GM12865 (cell line): Measurements from ENCODE around the gene OCRL.

Source experiments
- DNase-seq: peaks from one replicate; pipeline ENCODE4 v3.0.0; 2010; ENCODE audit warnings: low read depth
- H3K4me3 ChIP-seq: 2 replicates; pipeline ENCODE4 v1.5.1; 2011; ENCODE audit warnings: mild to moderate bottlenecking, low read depth, low read length, control low read depth
- TF ChIP-seq, protein P1 (sequence below): IDR thresholded peaks from 2 replicates; pipeline ENCODE4 v1.5.1; 2011; ENCODE audit warnings: low read length, control low read depth, low read depth, inconsistent platforms; ENCODE audit not compliant: insufficient read depth; ENCODE audit errors: missing control alignments

OCRL gene

DNA sequence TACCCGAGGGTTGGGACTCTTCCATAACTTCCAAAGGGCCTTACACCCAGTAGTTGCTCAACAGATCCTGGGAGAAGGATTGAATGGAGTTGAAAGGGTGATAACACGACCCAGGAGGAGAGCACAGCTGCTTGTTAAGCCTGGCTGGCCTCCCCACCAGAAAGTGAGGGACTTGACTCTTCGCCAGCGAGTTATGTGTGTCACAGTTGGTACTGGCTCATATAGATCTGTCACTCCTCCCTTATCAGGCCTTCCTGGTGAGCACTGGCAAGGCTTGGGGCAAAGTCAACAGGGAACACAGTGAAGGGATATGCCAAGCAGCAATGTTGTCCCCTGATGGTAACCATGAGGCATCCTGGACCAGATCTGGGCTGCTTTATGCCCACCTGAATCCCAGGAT, 78.9 kb downstream of the OCRL start:
- DNase-seq = no peak
- H3K4me3 ChIP-seq = no peak overlapping the region
- TF ChIP-seq, protein P1, sequence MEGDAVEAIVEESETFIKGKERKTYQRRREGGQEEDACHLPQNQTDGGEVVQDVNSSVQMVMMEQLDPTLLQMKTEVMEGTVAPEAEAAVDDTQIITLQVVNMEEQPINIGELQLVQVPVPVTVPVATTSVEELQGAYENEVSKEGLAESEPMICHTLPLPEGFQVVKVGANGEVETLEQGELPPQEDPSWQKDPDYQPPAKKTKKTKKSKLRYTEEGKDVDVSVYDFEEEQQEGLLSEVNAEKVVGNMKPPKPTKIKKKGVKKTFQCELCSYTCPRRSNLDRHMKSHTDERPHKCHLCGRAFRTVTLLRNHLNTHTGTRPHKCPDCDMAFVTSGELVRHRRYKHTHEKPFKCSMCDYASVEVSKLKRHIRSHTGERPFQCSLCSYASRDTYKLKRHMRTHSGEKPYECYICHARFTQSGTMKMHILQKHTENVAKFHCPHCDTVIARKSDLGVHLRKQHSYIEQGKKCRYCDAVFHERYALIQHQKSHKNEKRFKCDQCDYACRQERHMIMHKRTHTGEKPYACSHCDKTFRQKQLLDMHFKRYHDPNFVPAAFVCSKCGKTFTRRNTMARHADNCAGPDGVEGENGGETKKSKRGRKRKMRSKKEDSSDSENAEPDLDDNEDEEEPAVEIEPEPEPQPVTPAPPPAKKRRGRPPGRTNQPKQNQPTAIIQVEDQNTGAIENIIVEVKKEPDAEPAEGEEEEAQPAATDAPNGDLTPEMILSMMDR = no peak

DNA sequence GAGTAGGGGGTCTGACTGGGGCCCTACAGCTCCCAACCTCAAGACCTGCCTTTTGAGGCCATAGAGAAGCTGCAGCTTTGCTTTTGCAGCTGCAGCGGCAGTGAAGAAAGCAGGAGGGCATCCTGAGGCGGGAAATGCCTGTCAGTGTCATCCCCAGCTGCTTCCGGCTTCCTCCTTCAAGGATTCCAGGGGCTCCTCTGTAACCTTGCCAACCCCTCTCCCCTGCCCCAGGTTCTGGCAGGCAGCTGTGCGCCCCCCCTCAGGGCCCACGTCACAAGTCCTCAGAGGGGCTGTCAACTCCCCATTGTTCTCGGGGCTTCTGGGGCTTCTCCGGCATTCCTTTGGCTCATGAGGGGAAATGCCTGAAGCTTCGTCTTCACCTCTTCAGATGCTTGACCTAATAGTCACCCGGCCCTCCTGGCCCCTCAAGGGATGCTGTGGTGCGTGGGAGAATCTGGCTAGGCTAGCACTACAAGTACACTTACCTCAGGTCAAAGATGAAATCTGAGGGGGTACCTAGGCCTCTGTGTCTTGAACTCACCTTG, 82.8 kb downstream of the OCRL start:
- no peak for DNase-seq
- no peak overlapping the region for H3K4me3 ChIP-seq
- TF ChIP-seq, protein P1 = no peak

DNA sequence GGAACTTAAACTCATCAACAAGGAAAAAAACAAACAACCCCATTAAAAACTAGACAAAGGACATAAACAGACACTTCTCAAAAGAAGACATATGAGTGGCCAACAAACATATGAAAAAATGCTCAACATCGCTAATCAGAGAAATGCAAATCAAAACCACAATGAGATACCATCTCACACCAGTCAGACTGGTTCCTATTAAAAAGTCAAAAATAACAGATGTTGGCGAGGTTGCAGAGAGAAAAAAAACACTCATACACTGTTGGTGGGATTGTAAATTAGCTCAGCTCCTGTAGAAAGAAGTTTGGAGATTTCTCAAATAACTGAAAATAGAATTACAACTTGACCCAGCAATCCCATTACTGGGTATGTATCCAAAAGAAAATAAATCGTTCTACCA, 86.0 kb downstream of the OCRL start:
- TF ChIP-seq, protein P1 = no peak
- no peak for DNase-seq
- H3K4me3 ChIP-seq = no peak overlapping the region

DNA sequence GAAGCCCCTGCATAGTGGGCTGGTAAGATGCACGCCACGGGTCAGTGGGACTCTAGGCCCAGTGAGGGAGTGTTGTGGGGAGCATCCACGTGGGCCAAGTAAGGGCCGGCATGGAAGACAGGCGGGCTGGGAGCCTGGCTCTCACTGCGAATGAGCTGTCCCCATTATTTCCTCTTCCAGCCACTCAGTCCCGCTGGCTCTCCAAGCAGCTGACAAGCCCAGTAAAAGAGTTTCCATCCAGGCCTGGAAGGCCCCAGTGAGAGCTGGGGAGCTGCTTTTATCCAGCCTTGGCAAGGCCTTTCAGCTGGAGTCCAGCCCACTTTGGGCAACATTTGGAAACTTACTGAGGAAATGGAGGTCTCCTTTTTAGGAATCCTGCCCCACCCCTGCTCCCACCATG, 89.8 kb downstream of the OCRL start:
- TF ChIP-seq, protein P1 = no peak
- no peak overlapping the region for H3K4me3 ChIP-seq

DNA sequence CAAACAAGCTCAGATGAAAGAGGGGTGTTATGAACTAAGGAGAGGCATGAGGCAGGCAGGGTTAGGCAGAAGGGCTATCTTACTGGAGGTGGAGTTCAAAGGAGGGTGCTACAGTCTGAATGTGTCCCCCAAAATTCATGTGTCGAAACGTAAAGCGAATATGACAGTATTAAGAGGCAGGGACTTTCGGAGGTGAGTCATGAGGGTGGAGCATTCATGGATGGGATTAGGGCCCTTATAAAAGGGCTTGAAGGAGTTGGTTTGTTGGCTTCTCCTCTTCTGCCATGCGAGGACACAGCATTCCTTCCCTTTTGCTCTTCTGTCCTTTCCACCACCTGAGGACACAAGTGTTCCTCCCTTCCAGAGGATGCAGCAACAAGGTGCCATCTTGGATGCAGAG, 91.8 kb downstream of the OCRL start:
- no peak for DNase-seq
- TF ChIP-seq, protein P1 = no peak
- no peak overlapping the region for H3K4me3 ChIP-seq

More for the DNA sequence above, 89.8 kb downstream of the OCRL start:
- DNase-seq = no peak

DNA sequence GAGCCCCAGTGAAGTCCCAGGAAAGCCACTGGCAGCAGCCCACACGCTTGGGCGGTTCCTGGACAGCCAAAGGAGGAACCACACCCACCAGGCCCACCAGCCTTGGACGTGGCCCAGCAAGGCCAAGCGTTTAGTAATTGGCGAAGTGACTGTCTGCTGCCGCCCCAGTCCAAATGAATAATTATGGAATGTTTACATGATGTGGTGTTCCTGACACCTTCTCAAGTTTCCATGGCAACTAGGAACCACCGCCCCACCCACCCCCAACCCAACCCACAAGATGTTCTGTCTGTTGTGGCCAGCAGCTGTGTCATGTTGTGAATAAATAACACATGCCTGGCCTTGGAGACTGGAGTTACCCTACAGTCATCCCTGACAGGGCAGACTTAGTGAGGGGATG, 92.4 kb downstream of the OCRL start:
- TF ChIP-seq, protein P1 = no peak
- no peak overlapping the region for H3K4me3 ChIP-seq
- DNase-seq = no peak

DNA sequence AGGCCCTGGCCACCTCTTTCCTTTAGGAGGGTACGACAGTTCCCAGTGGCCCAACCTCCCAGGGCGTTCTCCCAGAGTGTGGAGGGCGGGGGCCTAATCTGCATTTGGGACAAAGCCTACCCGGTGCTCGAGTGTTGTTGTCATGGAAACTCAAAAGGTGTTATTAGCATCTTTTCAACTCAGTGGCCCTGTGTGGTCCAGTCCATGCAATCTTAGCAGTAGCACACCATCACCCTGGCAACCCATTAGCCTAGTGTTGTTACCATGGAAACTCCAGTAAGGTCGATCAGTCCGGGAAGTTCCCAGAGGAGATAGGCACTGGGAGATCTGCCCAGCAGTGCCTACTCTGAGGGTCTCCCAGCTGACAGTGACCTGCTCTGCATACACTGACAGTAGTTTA, 94.5 kb downstream of the OCRL start:
- H3K4me3 ChIP-seq = no peak overlapping the region
- TF ChIP-seq, protein P1 = no peak
- DNase-seq = no peak
